Measurements from ENCODE around the gene ATOH7.

- TF ChIP-seq CTCF (optimal IDR thresholded peaks at IDR 0.05 in 1 of 3, IDR thresholded peaks at IDR 0.05 in 1 of 3, conservative IDR thresholded peaks at IDR 0.05 in 1 of 3; ENCODE audit: extremely low read depth in 1 of 3, insufficient read depth in 2 of 3, low read length in 3 of 3) (no peak), EZH2 (IDR thresholded peaks at IDR 0.05; ENCODE audit: low read length) (no peak)
Measured at GRCh38 chr10:68231817-68232251, at the start of gene ATOH7.

All from keratinocyte (primary cell).